Uterus (tissue), 4 donors: Measurements from ENCODE around the gene PSMD13. TPM values are rescaled to one million over a fixed set of nuclear protein-coding genes. Genes with fewer than 3 reads are reported as not detected.

Experiments
- DNase-seq, 2 donors: peaks; one replicate each; pipeline ENCODE4 v3.0.0-alpha.2; 2019 to 2020
- H3K27ac ChIP-seq, 2 donors: fragments of 200-600 bp; sonication (generic); 1 replicate in 1 of 2; 2 replicates in 1 of 2; pipeline ENCODE4 v1.5.1; 2016 to 2018
- H3K27me3 ChIP-seq, 2 donors: fragments of 200-600 bp; sonication (generic); one replicate each; pipeline ENCODE4 v1.5.1; 2018 to 2019; ENCODE audit warnings: control low read depth in 1 of 2
- H3K36me3 ChIP-seq, 2 donors: fragments of 200-600 bp; sonication (generic); one replicate each; pipeline ENCODE4 v1.5.1; 2019; ENCODE audit warnings: control low read depth in 1 of 2
- H3K4me1 ChIP-seq, 2 donors: fragments of 200-600 bp; sonication (generic); one replicate each; pipeline ENCODE4 v1.5.1; 2018 to 2019; ENCODE audit warnings: control low read depth in 1 of 2
- H3K4me3 ChIP-seq, 2 donors: fragments of 200-600 bp; sonication (generic); 1 replicate in 1 of 2; 2 replicates in 1 of 2; pipeline ENCODE4 v1.5.1; 2018 to 2019; ENCODE audit warnings: mild to moderate bottlenecking in 1 of 2
- H3K9me3 ChIP-seq, 2 donors: fragments of 200-600 bp; sonication (generic); one replicate each; pipeline ENCODE4 v1.5.1; 2019; ENCODE audit warnings: control low read depth in 1 of 2
- CTCF ChIP-seq, 4 experiments: fragments of 200-600 bp in 2 of 4; fragments of 450-650 bp in 2 of 4; sonication (generic) in 2 of 4; IDR thresholded peaks; one replicate each; pipeline ENCODE4 v1.5.1; 2016 to 2019; ENCODE audit warnings: antibody characterized with exemption in 4 of 4, mild to moderate bottlenecking in 2 of 4, moderate library complexity in 1 of 4
- POLR2A ChIP-seq, 2 donors: fragments of 450-650 bp; IDR thresholded peaks; one replicate each; pipeline ENCODE4 v1.6.1; 2016; ENCODE audit warnings: antibody characterized with exemption in 2 of 2, mild to moderate bottlenecking in 1 of 2, moderate library complexity in 1 of 2
- intact Hi-C: fragments of 100-400 bp; cut with DNase I; formaldehyde crosslinking; loops from one replicate; pipeline ENCODE4 v1.15.1; 2023; ENCODE audit warnings: low total_unique reads
- total RNA-seq, 4 donors: library from RNA; depleted of rRNA in 3 of 4; stranded (reverse); fragments of >200 nt in 3 of 4; gene quantifications; one replicate each; pipeline versions ENCODE4 v1.1.0 to v1.2.4, GENCODE V29; 2014 to 2023
- donor health status: DM: yes; HTN: yes; CAD: no.

Gene PSMD13
- total RNA-seq, 4 donors from 2014 or later = 17.9 to 94.3 (median 78.2) TPM

- H3K27me3 ChIP-seq = no peaks in the 10 kb centered on the region
- H3K4me3 ChIP-seq = no peak overlapping the region
- no peaks in the 10 kb centered on the region for H3K9me3 ChIP-seq
- H3K36me3 ChIP-seq = no peaks in the 10 kb centered on the region
- peaks cover 5 to 11% of the 10 kb centered on the region in 2 donors for H3K4me1 ChIP-seq
- no peak overlapping the region for H3K27ac ChIP-seq
- intact Hi-C loops = loop anchor here (10.0 kb wide), 1 partner anchor 172 kb away; no protein-coding TSS in a partner anchor
- DNase-seq = peak in 1 of 2 donors; percentile 9
- TF ChIP-seq POLR2A (IDR thresholded peaks at IDR 0.05) = no peak
- no peak for TF ChIP-seq CTCF (IDR thresholded peaks at IDR 0.05)
Measured at GRCh38 chr11:203056-203944, 33.5 kb upstream of the PSMD13 start.

GRCh38 chr11:203945-204586, 32.7 kb upstream of the PSMD13 start:
- H3K27me3 ChIP-seq = no peaks in the 10 kb centered on the region
- DNase-seq = peak in 1 of 2 donors; percentile 13
- intact Hi-C loops = loop anchor here (10.0 kb wide), 1 partner anchor 171 kb away; no protein-coding TSS in a partner anchor

GRCh38 chr11:204587-205109, 32.1 kb upstream of the PSMD13 start:
- TF ChIP-seq CTCF (IDR thresholded peaks at IDR 0.05) (no peak), POLR2A (IDR thresholded peaks at IDR 0.05) (no peak)
- intact Hi-C loops = loop anchor here (10.0 kb wide), 1 partner anchor 170 kb away; no protein-coding TSS in a partner anchor
- DNase-seq = peak in 1 of 2 donors; percentile 12
- Histone ChIP-seq H3K27ac (no peak overlapping the region), H3K4me1 (peaks cover 5 to 18% of the 10 kb centered on the region in 2 donors), H3K9me3 (no peaks in the 10 kb centered on the region), H3K4me3 (no peak overlapping the region), H3K36me3 (no peaks in the 10 kb centered on the region), H3K27me3 (no peaks in the 10 kb centered on the region)

More at GRCh38 chr11:203945-204586, 32.7 kb upstream of the PSMD13 start:
- H3K36me3 ChIP-seq = no peaks in the 10 kb centered on the region
- no peaks in the 10 kb centered on the region for H3K9me3 ChIP-seq
- TF ChIP-seq POLR2A (IDR thresholded peaks at IDR 0.05) (no peak), CTCF (IDR thresholded peaks at IDR 0.05) (no peak)
- H3K27ac ChIP-seq = no peak overlapping the region
- peaks cover 5 to 13% of the 10 kb centered on the region in 2 donors for H3K4me1 ChIP-seq
- no peak overlapping the region for H3K4me3 ChIP-seq

- H3K27me3 ChIP-seq = no peaks in the 10 kb centered on the region
- intact Hi-C loops = loop anchor here (10.0 kb wide), 1 partner anchor 169 kb away; no protein-coding TSS in a partner anchor
- no peaks in the 10 kb centered on the region for H3K36me3 ChIP-seq
- TF ChIP-seq POLR2A (IDR thresholded peaks at IDR 0.05) (no peak), CTCF (IDR thresholded peaks at IDR 0.05) (no peak)
- peaks cover 10 to 22% of the 10 kb centered on the region in 2 donors for H3K4me1 ChIP-seq
- peak overlapping the region in 1 of 2 donors; percentile 89 for H3K27ac ChIP-seq
- H3K9me3 ChIP-seq = no peaks in the 10 kb centered on the region
- peak overlapping the region; percentile 91 to 92 for H3K4me3 ChIP-seq
- peak in 1 of 2 donors; percentile 13 for DNase-seq
Measured at GRCh38 chr11:205221-206001, 31.4 kb upstream of the PSMD13 start.
